ENCODE measurements around the gene TIAM2.

GRCh38 chr6:155126727-155127439, 131.8 kb downstream of the TIAM2 start:
- TF ChIP-seq EZH2 (IDR thresholded peaks at IDR 0.05; ENCODE audit: borderline replicate concordance, low read depth, low read length, poor library complexity, severe bottlenecking) = no peak
- no peak for TF ChIP-seq CTCF (conservative IDR thresholded peaks at IDR 0.05; ENCODE audit: low read depth, low read length)

All from A673 (cell line).